HEK293 (cell line): ENCODE results near the gene SLC22A12.

ENCODE experiments used
- CTCF ChIA-PET: fragments of 350-600 bp; formaldehyde crosslinking; extraction: SDS; loops from one replicate; lab custom pipeline; 2021; ENCODE audit warnings: antibody characterized with exemption; lab: Yijun Ruan, JAX
- POLR2A ChIA-PET: fragments of 300-600 bp; formaldehyde crosslinking; extraction: SDS; loops from one replicate; lab custom pipeline; 2020; ENCODE audit warnings: antibody characterized with exemption, inconsistent platforms; lab: Yijun Ruan, JAX
- H3K27ac ChIP-seq: fragments of 200-500 bp; sonication (Bioruptor generic); 2 replicates; pipeline ENCODE4 v1.5.1; 2014; ENCODE audit warnings: low read depth, low read length, control low read depth, inconsistent platforms; ENCODE audit errors: extremely low read depth
- H3K36me3 ChIP-seq, 2 experiments: fragments of 200-500 bp in 1 of 2; sonication (Bioruptor generic) in 1 of 2; 1 replicate in 1 of 2; 2 replicates in 1 of 2; pipeline ENCODE4 v1.5.1; 2014 to 2017; ENCODE audit warnings: inconsistent platforms in 2 of 2, low read length in 2 of 2; ENCODE audit not compliant: control insufficient read depth in 2 of 2, insufficient read depth in 1 of 2
- H3K4me1 ChIP-seq: fragments of 200-500 bp; sonication (Bioruptor generic); 2 replicates; pipeline ENCODE4 v1.5.1; 2014; ENCODE audit warnings: mild to moderate bottlenecking, low read length, inconsistent platforms; ENCODE audit not compliant: control insufficient read depth, insufficient read depth
- H3K4me3 ChIP-seq: 2 replicates; pipeline ENCODE4 v1.5.1; 2011; ENCODE audit warnings: low read depth, mild to moderate bottlenecking, control low read depth, low read length, moderate library complexity
- H3K9me3 ChIP-seq: fragments of 200-500 bp; sonication (Bioruptor generic); 2 replicates; pipeline ENCODE4 v1.5.1; 2014; ENCODE audit warnings: low read depth, low read length, inconsistent platforms; ENCODE audit not compliant: control insufficient read depth, insufficient read depth
- GFI1B ChIP-seq: fragments of 450-650 bp; formaldehyde crosslinking; IDR thresholded peaks from 2 replicates; pipeline ENCODE4 v1.5.1; 2016; ENCODE audit warnings: missing biosample characterization, missing genetic modification characterization
- GLI4 ChIP-seq: fragments of 450-650 bp; formaldehyde crosslinking; IDR thresholded peaks from 2 replicates; pipeline ENCODE4 v1.5.1; 2016; ENCODE audit warnings: missing biosample characterization, missing genetic modification characterization
- ZBTB1 ChIP-seq: fragments of 450-650 bp; formaldehyde crosslinking; IDR thresholded peaks from 2 replicates; pipeline ENCODE4 v1.5.1; 2016; ENCODE audit warnings: missing biosample characterization, missing genetic modification characterization
- ZBTB44 ChIP-seq: fragments of 450-650 bp; IDR thresholded peaks from 2 replicates; pipeline ENCODE4 v1.5.1; 2018; ENCODE audit warnings: missing biosample characterization, mild to moderate bottlenecking, missing genetic modification characterization
- ZBTB8A ChIP-seq: fragments of 450-650 bp; formaldehyde crosslinking; IDR thresholded peaks from 2 replicates; pipeline ENCODE4 v1.5.1; 2016; ENCODE audit warnings: missing biosample characterization, missing genetic modification characterization
- ZEB2 ChIP-seq: fragments of 450-650 bp; formaldehyde crosslinking; IDR thresholded peaks from 2 replicates; pipeline ENCODE4 v1.5.1; 2016; ENCODE audit warnings: missing biosample characterization, missing genetic modification characterization
- ZNF157 ChIP-seq: fragments of 450-650 bp; formaldehyde crosslinking; IDR thresholded peaks from 2 replicates; pipeline ENCODE4 v1.5.1; 2016; ENCODE audit warnings: missing biosample characterization, missing genetic modification characterization
- ZNF184 ChIP-seq: fragments of 450-650 bp; IDR thresholded peaks from 2 replicates; pipeline ENCODE4 v1.5.1; 2018; ENCODE audit warnings: missing biosample characterization, mild to moderate bottlenecking, missing genetic modification characterization
- ZNF510 ChIP-seq: fragments of 450-650 bp; formaldehyde crosslinking; IDR thresholded peaks from 2 replicates; pipeline ENCODE4 v1.5.1; 2018; ENCODE audit warnings: mild to moderate bottlenecking, missing genetic modification characterization, missing biosample characterization; ENCODE audit not compliant: insufficient replicate concordance
- ZNF654 ChIP-seq: fragments of 450-650 bp; formaldehyde crosslinking; IDR thresholded peaks from 2 replicates; pipeline ENCODE4 v1.5.1; 2016; ENCODE audit warnings: low read depth, missing biosample characterization, missing genetic modification characterization
- ZNF776 ChIP-seq: fragments of 450-650 bp; formaldehyde crosslinking; IDR thresholded peaks from 2 replicates; pipeline ENCODE4 v1.5.0; 2017; ENCODE audit warnings: missing biosample characterization, missing genetic modification characterization, borderline replicate concordance
- ZSCAN16 ChIP-seq: fragments of 450-650 bp; formaldehyde crosslinking; IDR thresholded peaks from 2 replicates; pipeline ENCODE4 v1.5.1; 2016; ENCODE audit warnings: missing biosample characterization, missing genetic modification characterization
- TF ChIP-seq, protein P1 (sequence below): fragments of 450-650 bp; formaldehyde crosslinking; conservative IDR thresholded peaks from 2 replicates; pipeline ENCODE4 v1.5.1; 2016; ENCODE audit warnings: low read depth, missing biosample characterization, missing genetic modification characterization
- TF ChIP-seq, protein P2 (sequence below): fragments of 450-650 bp; formaldehyde crosslinking; IDR thresholded peaks from 2 replicates; pipeline ENCODE4 v1.5.1; 2017; ENCODE audit warnings: missing biosample characterization, missing genetic modification characterization

The SLC22A12 gene

GRCh38 chr11:64559351-64560138 lies 31.5 kb upstream of the SLC22A12 start:
- Histone ChIP-seq H3K4me3 (no peak overlapping the region), H3K27ac (no peak overlapping the region), H3K36me3 (no peaks in the 10 kb centered on the region), H3K4me1 (no peaks in the 10 kb centered on the region), H3K9me3 (no peaks in the 10 kb centered on the region)
- CTCF ChIA-PET = interaction anchor here (0.6 kb wide), 1 partner anchor 318 kb away, joined by 4 read pairs; the partner anchor contains the start of gene FKBP2
- TF ChIP-seq ZNF184 (tag by site-specific recombination) (no peak), ZEB2 (no peak), ZBTB8A (tag by site-specific recombination) (no peak), GFI1B (no peak), ZNF776 (no peak), ZBTB1 (tag by site-specific recombination) (no peak), ZNF157 (tag by site-specific recombination) (no peak), ZSCAN16 (tag by site-specific recombination) (no peak), ZNF510 (tag by site-specific recombination) (no peak), ZNF654 (tag by site-specific recombination) (no peak), GLI4 (tag by site-specific recombination) (no peak)
- TF ChIP-seq, protein P1, sequence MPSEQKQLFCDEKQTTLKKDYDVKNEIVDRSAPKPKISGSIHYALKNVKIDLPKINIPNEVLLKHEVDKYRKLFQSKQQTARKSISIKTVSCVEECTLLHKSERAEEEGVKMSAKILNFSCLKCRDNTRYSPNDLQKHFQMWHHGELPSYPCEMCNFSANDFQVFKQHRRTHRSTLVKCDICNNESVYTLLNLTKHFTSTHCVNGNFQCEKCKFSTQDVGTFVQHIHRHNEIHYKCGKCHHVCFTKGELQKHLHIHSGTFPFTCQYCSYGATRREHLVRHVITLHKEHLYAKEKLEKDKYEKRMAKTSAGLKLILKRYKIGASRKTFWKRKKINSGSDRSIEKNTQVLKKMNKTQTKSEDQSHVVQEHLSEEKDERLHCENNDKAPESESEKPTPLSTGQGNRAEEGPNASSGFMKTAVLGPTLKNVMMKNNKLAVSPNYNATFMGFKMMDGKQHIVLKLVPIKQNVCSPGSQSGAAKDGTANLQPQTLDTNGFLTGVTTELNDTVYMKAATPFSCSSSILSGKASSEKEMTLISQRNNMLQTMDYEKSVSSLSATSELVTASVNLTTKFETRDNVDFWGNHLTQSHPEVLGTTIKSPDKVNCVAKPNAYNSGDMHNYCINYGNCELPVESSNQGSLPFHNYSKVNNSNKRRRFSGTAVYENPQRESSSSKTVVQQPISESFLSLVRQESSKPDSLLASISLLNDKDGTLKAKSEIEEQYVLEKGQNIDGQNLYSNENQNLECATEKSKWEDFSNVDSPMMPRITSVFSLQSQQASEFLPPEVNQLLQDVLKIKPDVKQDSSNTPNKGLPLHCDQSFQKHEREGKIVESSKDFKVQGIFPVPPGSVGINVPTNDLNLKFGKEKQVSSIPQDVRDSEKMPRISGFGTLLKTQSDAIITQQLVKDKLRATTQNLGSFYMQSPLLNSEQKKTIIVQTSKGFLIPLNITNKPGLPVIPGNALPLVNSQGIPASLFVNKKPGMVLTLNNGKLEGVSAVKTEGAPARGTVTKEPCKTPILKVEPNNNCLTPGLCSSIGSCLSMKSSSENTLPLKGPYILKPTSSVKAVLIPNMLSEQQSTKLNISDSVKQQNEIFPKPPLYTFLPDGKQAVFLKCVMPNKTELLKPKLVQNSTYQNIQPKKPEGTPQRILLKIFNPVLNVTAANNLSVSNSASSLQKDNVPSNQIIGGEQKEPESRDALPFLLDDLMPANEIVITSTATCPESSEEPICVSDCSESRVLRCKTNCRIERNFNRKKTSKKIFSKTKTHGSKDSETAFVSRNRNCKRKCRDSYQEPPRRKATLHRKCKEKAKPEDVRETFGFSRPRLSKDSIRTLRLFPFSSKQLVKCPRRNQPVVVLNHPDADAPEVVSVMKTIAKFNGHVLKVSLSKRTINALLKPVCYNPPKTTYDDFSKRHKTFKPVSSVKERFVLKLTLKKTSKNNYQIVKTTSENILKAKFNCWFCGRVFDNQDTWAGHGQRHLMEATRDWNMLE (tag by site-specific recombination) = no peak
- TF ChIP-seq, protein P2, sequence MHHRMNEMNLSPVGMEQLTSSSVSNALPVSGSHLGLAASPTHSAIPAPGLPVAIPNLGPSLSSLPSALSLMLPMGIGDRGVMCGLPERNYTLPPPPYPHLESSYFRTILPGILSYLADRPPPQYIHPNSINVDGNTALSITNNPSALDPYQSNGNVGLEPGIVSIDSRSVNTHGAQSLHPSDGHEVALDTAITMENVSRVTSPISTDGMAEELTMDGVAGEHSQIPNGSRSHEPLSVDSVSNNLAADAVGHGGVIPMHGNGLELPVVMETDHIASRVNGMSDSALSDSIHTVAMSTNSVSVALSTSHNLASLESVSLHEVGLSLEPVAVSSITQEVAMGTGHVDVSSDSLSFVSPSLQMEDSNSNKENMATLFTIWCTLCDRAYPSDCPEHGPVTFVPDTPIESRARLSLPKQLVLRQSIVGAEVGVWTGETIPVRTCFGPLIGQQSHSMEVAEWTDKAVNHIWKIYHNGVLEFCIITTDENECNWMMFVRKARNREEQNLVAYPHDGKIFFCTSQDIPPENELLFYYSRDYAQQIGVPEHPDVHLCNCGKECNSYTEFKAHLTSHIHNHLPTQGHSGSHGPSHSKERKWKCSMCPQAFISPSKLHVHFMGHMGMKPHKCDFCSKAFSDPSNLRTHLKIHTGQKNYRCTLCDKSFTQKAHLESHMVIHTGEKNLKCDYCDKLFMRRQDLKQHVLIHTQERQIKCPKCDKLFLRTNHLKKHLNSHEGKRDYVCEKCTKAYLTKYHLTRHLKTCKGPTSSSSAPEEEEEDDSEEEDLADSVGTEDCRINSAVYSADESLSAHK = no peak
- POLR2A ChIA-PET = no interaction called here

DNA sequence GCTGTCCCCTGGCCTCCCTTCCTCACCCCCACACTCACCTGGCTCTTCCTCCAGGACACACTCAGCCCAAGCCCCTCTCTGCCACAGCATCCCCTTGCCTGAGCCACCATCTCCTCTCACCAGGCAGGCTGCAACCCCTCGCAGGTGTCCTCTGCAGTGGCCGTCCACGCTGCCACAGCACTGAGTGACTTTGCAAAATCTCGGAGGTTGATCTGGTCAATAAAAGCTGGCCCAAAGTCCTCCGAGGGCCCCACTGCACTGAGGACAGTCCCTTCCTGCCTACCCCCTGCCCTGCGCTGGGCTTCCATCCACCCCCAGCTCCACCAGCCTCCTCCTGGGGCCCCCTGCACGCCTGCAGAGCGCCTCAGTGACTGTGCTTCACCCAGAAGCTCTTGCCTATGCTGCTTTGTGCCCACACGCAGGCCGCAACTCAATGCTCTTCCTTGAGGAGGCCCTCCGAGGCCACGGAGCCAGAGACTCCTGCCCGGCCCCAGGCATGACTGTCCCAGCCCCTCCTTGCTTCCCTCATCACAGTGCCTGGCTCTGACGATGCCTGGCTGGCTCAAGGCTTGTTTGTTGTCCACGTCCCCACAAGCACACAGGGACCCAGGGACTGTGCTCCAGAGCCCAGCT lies 30.8 kb upstream of the SLC22A12 start:
- TF ChIP-seq ZBTB44 (tag by site-specific recombination) = no peak
- TF ChIP-seq, all 188 proteins: peak for 0
- Histone ChIP-seq H3K36me3 (no peaks in the 10 kb centered on the region), H3K27ac (no peak overlapping the region), H3K4me1 (no peaks in the 10 kb centered on the region), H3K4me3 (no peak overlapping the region), H3K9me3 (no peaks in the 10 kb centered on the region)
- CTCF ChIA-PET = interaction anchor here (0.6 to 1.9 kb wide), 4 partner anchors 92 to 319 kb away, joined by 3 to 5 read pairs (median 4); partner anchors contain the start of gene FKBP2
- POLR2A ChIA-PET = no interaction called here
